WI38 (cell line): ENCODE data around the gene NFKBIA.
"Not testable (repeated sequence)": the region's sequence is repeated elsewhere in the genome, so short reads cannot be mapped to it uniquely, and the experiment has no call there.

Experiments
- H3K4me3 ChIP-seq: 2 replicates; pipeline ENCODE4 v1.5.1; 2011; ENCODE audit warnings: low read depth, mild to moderate bottlenecking, control low read depth, low read length
- TF ChIP-seq, protein P1 (sequence below): IDR thresholded peaks from 2 replicates; pipeline ENCODE4 v1.5.1; 2012; ENCODE audit warnings: low read depth, mild to moderate bottlenecking, control low read depth, low read length

Gene NFKBIA

DNA sequence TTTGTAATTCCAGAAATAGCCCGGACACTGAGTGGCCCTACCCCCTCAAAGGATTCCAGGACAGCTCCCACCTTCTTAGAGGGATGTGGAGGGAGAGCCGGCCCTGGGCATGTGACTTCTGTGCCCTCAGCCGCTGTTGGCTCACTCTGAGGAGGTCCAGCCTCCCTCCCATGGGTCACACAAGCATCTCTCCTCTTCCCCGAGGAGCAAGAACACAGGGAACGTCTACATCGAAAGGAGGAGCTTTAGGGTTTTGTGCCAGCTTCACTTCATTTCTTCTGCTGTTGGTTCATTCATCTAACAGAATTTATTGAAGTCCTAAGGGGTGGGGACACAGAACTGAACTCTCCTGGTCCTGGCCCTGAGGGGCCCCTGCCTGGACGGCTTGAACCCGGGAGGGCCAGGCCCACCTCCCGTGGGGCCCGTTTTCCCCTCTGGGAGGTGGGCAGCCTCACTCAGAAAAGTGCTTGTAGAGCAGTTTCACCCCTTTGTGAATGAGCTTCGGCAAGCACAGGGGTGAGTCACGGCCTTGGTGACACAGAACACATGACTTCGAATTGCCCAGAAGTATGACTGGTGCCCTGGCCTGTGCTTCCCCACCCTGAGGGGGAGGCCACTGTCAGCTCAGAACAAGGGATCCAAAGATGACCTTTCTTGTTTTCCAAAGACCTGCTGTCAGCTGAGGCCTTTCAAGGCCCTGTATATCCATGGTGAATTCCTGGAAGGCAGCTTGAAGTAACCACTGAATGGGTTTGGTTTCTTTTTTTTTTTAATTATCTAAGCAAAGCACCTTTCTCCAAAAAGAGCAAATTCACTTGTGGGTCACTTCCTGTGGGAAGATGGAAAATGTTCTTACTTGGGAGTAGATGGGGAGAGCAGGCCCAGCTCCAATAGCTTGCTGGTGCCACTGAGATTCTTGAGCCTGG, 39.2 kb downstream of the NFKBIA start:
- TF ChIP-seq, protein P1, sequence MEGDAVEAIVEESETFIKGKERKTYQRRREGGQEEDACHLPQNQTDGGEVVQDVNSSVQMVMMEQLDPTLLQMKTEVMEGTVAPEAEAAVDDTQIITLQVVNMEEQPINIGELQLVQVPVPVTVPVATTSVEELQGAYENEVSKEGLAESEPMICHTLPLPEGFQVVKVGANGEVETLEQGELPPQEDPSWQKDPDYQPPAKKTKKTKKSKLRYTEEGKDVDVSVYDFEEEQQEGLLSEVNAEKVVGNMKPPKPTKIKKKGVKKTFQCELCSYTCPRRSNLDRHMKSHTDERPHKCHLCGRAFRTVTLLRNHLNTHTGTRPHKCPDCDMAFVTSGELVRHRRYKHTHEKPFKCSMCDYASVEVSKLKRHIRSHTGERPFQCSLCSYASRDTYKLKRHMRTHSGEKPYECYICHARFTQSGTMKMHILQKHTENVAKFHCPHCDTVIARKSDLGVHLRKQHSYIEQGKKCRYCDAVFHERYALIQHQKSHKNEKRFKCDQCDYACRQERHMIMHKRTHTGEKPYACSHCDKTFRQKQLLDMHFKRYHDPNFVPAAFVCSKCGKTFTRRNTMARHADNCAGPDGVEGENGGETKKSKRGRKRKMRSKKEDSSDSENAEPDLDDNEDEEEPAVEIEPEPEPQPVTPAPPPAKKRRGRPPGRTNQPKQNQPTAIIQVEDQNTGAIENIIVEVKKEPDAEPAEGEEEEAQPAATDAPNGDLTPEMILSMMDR: no peak
- H3K4me3 ChIP-seq: no peak overlapping the region

DNA sequence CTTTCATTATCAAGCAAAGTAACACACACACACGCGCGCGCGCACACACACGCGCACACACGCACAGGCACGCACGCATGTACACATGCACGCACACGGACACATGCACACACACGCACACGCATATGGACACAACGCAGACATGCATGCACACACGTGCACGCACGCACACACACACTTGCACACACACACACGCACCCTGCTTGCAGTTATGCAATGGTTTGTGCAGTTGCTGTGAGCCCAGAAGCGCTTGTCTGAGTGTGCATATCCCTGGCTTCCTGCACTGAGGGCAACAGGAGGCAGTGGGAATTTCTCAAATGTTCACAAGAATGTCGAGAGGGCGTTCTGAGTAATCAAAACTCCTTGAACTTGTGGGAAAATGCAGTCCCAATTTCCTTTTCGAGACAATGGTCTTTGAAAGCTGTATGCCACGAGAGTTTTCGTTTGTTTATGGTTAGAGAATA, 41.6 kb downstream of the NFKBIA start:
- TF ChIP-seq, protein P1: no peak
- H3K4me3 ChIP-seq: no peak overlapping the region

- TF ChIP-seq, protein P1: no peak
- H3K4me3 ChIP-seq: no peak overlapping the region
Observed at GRCh38 chr14:35362450-35362849, 42.1 kb downstream of the NFKBIA start.

- H3K4me3 ChIP-seq: no peak overlapping the region
- TF ChIP-seq, protein P1: no peak
Observed at GRCh38 chr14:35361141-35361480, 43.4 kb downstream of the NFKBIA start.

DNA sequence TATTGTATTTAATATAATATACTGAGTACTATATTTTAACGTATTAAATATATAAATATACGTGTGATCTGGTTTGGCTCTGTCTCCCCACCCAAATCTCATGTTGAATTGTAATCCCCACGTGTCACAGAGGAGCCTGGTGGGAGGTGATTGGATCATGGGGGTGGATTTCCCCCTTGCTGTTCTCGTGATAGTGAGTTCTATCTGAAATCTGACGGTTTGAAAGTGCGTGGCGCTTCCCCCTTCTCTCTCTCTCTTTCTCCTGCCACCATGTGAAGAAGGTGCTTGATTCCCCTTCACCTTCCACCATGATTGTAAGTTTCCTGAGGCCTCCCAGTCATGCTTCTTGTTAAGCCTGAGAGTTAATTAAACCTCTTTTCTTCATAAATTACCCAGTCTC, 44.9 kb downstream of the NFKBIA start:
- H3K4me3 ChIP-seq: not testable (repeated sequence)

- H3K4me3 ChIP-seq: no peak overlapping the region
- TF ChIP-seq, protein P1: no peak
Observed at GRCh38 chr14:35355981-35356841, 48.3 kb downstream of the NFKBIA start.

- not testable (repeated sequence) for H3K4me3 ChIP-seq
Observed at GRCh38 chr14:35355235-35355634, 49.3 kb downstream of the NFKBIA start.
